ENCODE data around the gene CCDC142.

DNA sequence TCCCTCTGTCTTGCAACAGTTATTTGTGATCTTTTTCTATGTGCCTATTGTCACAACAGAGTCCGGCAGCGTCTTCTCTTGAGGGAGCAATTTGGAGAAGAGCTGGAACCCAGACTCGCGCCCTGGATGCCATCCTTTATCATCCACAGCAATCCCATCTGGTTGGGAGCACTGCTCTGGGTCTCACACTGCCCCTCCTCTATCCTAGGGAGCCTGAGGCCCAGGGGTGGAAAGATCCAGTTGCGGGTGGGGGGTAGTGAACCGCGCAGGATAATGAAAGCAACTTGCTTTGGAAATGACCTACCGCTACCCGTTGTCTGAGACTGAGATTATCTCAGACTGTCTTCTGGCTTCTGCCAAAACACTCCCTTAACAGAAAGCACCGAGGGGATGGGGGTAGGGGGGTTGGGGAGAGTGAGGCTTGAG, 23.8 kb downstream of the CCDC142 start:
- TF ChIP-seq TEAD4 (IDR thresholded peaks at IDR 0.05) (no peak), RAD21 (IDR thresholded peaks at IDR 0.05; ENCODE audit: low read depth) (no peak), CREB1 (IDR thresholded peaks at IDR 0.05; ENCODE audit: low read depth) (no peak), TAF1 (IDR thresholded peaks at IDR 0.05; ENCODE audit: low read depth) (no peak), CEBPB (IDR thresholded peaks at IDR 0.05) (no peak), NFIC (IDR thresholded peaks at IDR 0.05) (no peak), EP300 (IDR thresholded peaks at IDR 0.05; ENCODE audit: borderline replicate concordance) (no peak), TCF12 (IDR thresholded peaks at IDR 0.05; ENCODE audit: low read depth) (no peak), YY1 (IDR thresholded peaks at IDR 0.05; ENCODE audit: low read depth) (no peak)
- TF ChIP-seq, protein P1, sequence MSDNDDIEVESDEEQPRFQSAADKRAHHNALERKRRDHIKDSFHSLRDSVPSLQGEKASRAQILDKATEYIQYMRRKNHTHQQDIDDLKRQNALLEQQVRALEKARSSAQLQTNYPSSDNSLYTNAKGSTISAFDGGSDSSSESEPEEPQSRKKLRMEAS (IDR thresholded peaks at IDR 0.05) = no peak
- TF ChIP-seq, protein P2, sequence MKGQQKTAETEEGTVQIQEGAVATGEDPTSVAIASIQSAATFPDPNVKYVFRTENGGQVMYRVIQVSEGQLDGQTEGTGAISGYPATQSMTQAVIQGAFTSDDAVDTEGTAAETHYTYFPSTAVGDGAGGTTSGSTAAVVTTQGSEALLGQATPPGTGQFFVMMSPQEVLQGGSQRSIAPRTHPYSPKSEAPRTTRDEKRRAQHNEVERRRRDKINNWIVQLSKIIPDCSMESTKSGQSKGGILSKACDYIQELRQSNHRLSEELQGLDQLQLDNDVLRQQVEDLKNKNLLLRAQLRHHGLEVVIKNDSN (IDR thresholded peaks at IDR 0.05) = no peak
